ENCODE measurements around the gene LHFPL4.
A peak's percentile ranks its signal among the peaks of the same experiment; 100 is the strongest.
"Not testable (repeated sequence)": the region's sequence is repeated elsewhere in the genome, so short reads cannot be mapped to it uniquely, and the experiment has no call there.

The LHFPL4 gene

GRCh38 chr3:9553021-9553947, at the start of gene LHFPL4:
TSS of gene LHFPL4 (minus strand) at chr3:9553822. CDS start at chr3:9552679, 1,143 bp downstream.
- DNase-seq (ENCODE audit: low read depth) = no peak

- DNase-seq (ENCODE audit: low read depth) = no peak
Observed at GRCh38 chr3:9602620-9603019, 49.0 kb upstream of the LHFPL4 start.

- not testable (repeated sequence) for DNase-seq (ENCODE audit: low read depth)
Observed at GRCh38 chr3:9601006-9601581, 47.5 kb upstream of the LHFPL4 start.

- DNase-seq (ENCODE audit: low read depth) = no peak
Observed at GRCh38 chr3:9600597-9600996, 47.0 kb upstream of the LHFPL4 start.

GRCh38 chr3:9598783-9599387, 45.3 kb upstream of the LHFPL4 start:
- DNase-seq (ENCODE audit: low read depth) = no peak

GRCh38 chr3:9595877-9596276, 42.3 kb upstream of the LHFPL4 start:
- no peak for DNase-seq (ENCODE audit: low read depth)

- DNase-seq (ENCODE audit: low read depth) = not testable (repeated sequence)
Observed at GRCh38 chr3:9591781-9592180, 38.2 kb upstream of the LHFPL4 start.

GRCh38 chr3:9590282-9590791, 36.7 kb upstream of the LHFPL4 start:
- DNase-seq (ENCODE audit: low read depth) = peak; percentile 60

GRCh38 chr3:9583792-9584191, 30.2 kb upstream of the LHFPL4 start:
- no peak for DNase-seq (ENCODE audit: low read depth)

GRCh38 chr3:9583371-9583770, 29.7 kb upstream of the LHFPL4 start:
- no peak for DNase-seq (ENCODE audit: low read depth)

- no peak for DNase-seq (ENCODE audit: low read depth)
Observed at GRCh38 chr3:9582332-9582731, 28.7 kb upstream of the LHFPL4 start.

GRCh38 chr3:9581742-9582141, 28.1 kb upstream of the LHFPL4 start:
- DNase-seq (ENCODE audit: low read depth) = no peak

GRCh38 chr3:9569054-9569453, 15.4 kb upstream of the LHFPL4 start:
- DNase-seq (ENCODE audit: low read depth) = no peak

GRCh38 chr3:9565316-9565715, 11.7 kb upstream of the LHFPL4 start:
- no peak for DNase-seq (ENCODE audit: low read depth)

GRCh38 chr3:9563851-9564250, 10.2 kb upstream of the LHFPL4 start:
- no peak for DNase-seq (ENCODE audit: low read depth)

GRCh38 chr3:9560056-9560455, 6.4 kb upstream of the LHFPL4 start:
- not testable (repeated sequence) for DNase-seq (ENCODE audit: low read depth)

GRCh38 chr3:9553948-9554513, 409 bp upstream of the LHFPL4 start:
- DNase-seq (ENCODE audit: low read depth) = no peak

GRCh38 chr3:9552252-9552999, 1.2 kb downstream of the LHFPL4 start:
- DNase-seq (ENCODE audit: low read depth) = no peak

GRCh38 chr3:9550999-9551398, 2.6 kb downstream of the LHFPL4 start:
- no peak for DNase-seq (ENCODE audit: low read depth)

- no peak for DNase-seq (ENCODE audit: low read depth)
Observed at GRCh38 chr3:9549600-9549999, 4.0 kb downstream of the LHFPL4 start.

- no peak for DNase-seq (ENCODE audit: low read depth)
Observed at GRCh38 chr3:9548991-9549390, 4.6 kb downstream of the LHFPL4 start.

GRCh38 chr3:9542182-9542581, 11.4 kb downstream of the LHFPL4 start:
- DNase-seq (ENCODE audit: low read depth) = no peak

Measured in CMK (cell line).